Measurements from ENCODE around the gene NSD2.

GRCh38 chr4:1883583-1883982 is 12.4 kb downstream of the NSD2 start:
- TF ChIP-seq CTCF (IDR thresholded peaks at IDR 0.05; ENCODE audit: low read depth, low read length): no peak
- no peak for TF ChIP-seq EZH2phosphoT487 (IDR thresholded peaks at IDR 0.05; ENCODE audit: low read depth)
